GM18870 (cell line): Measurements from ENCODE around the gene ATAD2B.
"Not testable (repeated sequence)": the region's sequence is repeated elsewhere in the genome, so short reads cannot be mapped to it uniquely, and the experiment has no call there.

ENCODE experiments used
- ATAC-seq: cut with Tn5 transposase; IDR thresholded peaks from one replicate; pipeline ENCODE4 v1.9.1; 2021; ENCODE audit warnings: moderate library complexity; ENCODE audit not compliant: unreplicated experiment

The ATAD2B gene

GRCh38 chr2:23753291-23754010 is 173.5 kb downstream of the ATAD2B start:
- no peak for ATAC-seq

GRCh38 chr2:23751747-23752265 is 175.1 kb downstream of the ATAD2B start:
- ATAC-seq, result no peak

- no peak for ATAC-seq
Measured at GRCh38 chr2:23746141-23746863, 180.6 kb downstream of the ATAD2B start.

- ATAC-seq, result peak; percentile 81
Measured at GRCh38 chr2:23745726-23746105, 181.2 kb downstream of the ATAD2B start.

GRCh38 chr2:23745068-23745725 is 181.7 kb downstream of the ATAD2B start:
- peak; percentile 22 for ATAC-seq

- ATAC-seq, result not testable (repeated sequence)
Measured at GRCh38 chr2:23736783-23737182, 190.1 kb downstream of the ATAD2B start.

- ATAC-seq, result no peak
Measured at GRCh38 chr2:23734416-23734815, 192.5 kb downstream of the ATAD2B start.

- not testable (repeated sequence) for ATAC-seq
Measured at GRCh38 chr2:23723029-23723428, 203.9 kb downstream of the ATAD2B start.

GRCh38 chr2:23722255-23722654 is 204.7 kb downstream of the ATAD2B start:
- no peak for ATAC-seq

- no peak for ATAC-seq
Measured at GRCh38 chr2:23721454-23721826, 205.5 kb downstream of the ATAD2B start.

- ATAC-seq, result no peak
Measured at GRCh38 chr2:23720705-23721453, 206.0 kb downstream of the ATAD2B start.

- no peak for ATAC-seq
Measured at GRCh38 chr2:23719716-23720115, 207.2 kb downstream of the ATAD2B start.

- no peak for ATAC-seq
Measured at GRCh38 chr2:23718931-23719700, 207.8 kb downstream of the ATAD2B start.

- ATAC-seq, result no peak
Measured at GRCh38 chr2:23713351-23713750, 213.6 kb downstream of the ATAD2B start.

- ATAC-seq, result no peak
Measured at GRCh38 chr2:23712756-23713151, 214.2 kb downstream of the ATAD2B start.

GRCh38 chr2:23711979-23712755 is 214.8 kb downstream of the ATAD2B start:
- no peak for ATAC-seq

GRCh38 chr2:23709311-23709710 is 217.6 kb downstream of the ATAD2B start:
- ATAC-seq, result no peak

- no peak for ATAC-seq
Measured at GRCh38 chr2:23708771-23709170, 218.2 kb downstream of the ATAD2B start.

GRCh38 chr2:23707096-23707495 is 219.8 kb downstream of the ATAD2B start:
- no peak for ATAC-seq
